ENCODE measurements around the gene SLC2A6. TPM values are rescaled to one million over a fixed set of nuclear protein-coding genes. Genes with fewer than 3 reads are reported as not detected.

Gene SLC2A6
- total RNA-seq, 1 experiment from 2014 or later, result 16.6 TPM

DNA sequence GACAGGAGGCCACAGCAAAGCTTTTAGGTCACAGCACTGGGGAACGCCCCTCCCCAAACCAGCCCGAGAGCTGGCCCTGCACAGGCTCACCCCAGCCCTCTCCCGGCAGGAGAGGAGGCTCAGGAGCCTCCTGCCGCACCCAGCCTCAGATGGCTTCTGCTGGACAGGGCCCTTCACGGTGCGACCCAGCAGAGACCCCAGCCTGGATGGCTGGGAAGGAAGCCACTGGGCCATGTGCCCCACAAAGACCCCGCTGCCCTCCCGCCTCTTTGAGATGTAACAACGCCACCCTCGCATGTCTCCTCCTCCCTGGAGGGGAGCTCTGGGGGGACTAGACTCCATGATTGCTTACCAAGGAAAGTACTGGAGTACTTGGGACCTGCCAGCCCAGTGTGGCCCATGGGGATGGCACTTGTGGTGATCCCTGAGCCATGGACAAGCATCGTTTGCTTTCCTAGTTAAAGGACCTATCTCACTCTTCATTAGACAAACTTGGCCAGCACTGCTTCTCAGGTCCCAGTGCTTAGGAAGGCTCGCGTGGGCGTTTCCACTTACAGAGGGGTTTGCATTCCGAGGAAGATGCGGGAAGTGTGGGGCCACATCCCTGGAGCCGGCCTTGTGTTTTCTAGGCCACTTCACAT, 36.8 kb upstream of the SLC2A6 start:
- DNase-seq (ENCODE audit: low read depth), result no peak

GRCh38 chr9:133515240-133515610, 36.3 kb upstream of the SLC2A6 start:
- DNase-seq (ENCODE audit: low read depth), result no peak

GRCh38 chr9:133514460-133515239, 35.8 kb upstream of the SLC2A6 start:
- DNase-seq (ENCODE audit: low read depth), result no peak

DNA sequence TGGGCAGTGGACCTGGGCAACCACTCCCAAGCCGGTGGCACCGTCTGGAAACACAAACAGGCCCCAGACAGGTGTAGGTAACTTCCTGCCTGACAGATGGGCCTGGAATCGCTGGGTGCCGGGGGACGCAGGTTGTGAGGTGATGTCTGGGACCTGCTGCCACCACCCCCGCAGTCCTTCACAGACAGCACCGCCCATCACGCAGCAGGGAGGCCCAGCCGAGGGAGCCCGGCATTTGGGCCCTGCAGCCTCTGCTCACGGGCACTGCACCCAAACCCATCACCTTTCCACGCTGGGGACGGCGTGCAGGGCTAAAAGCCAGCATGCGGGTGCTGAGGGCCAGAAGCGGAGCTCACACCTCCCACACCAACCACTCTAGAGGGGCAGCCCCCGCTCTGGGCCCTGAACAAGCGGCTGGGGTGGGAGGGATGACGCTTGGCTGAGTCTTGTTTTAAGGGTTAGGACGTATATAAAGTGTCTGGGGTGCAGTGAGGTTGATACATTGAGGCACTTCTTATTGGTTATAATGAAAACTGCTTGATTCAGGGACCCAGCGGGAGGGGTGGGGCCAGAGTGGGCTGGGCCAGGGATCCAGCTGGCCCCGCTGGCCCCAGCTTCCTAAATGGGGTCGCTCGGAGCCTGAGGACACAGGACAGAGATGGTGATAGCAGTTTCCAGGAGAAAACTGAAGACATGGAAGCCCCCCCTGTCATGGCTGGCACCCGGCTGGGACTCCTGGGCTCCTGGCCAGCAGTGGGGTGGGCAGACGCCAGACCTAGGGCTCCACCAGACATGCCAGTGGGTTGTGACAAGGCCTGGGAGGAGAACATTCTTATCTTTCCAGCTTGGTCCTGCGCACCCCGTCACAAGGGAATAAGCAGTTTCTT, 34.6 kb upstream of the SLC2A6 start:
- no peak for DNase-seq (ENCODE audit: low read depth)

- DNase-seq (ENCODE audit: low read depth), result no peak
These were observed 33.6 kb upstream of the SLC2A6 start for GRCh38 chr9:133512253-133513213.

GRCh38 chr9:133511607-133512006, 32.7 kb upstream of the SLC2A6 start:
- DNase-seq (ENCODE audit: low read depth), result no peak

DNA sequence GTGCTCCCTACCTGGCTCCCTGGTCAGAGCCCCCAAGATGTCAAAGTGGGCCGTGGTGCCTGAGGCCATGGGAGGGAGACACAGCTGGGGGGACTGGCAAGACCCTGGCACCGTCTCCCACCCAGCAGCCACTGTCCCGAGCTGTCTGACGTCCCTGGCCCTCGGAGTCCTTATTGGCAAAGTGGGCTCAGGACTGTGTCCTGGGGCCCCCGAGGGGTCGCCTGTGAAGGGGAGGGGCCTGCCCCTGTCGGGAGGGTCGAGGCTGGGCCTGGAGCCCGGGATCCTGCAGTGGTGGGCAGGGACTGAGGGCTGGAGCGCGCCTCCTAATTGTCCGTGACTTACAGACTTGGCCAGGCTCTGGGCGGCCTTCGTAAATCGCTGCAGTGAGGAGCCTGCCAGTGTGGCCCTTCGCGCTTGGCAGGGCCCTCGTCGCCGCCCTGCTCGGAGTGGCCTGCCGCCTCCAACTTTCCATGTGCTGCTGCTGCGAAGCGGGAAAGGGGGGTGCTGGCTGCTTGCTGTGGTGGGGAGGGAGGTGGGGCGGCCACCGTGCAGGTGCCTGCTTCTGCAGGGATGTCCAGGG, 32.1 kb upstream of the SLC2A6 start:
- DNase-seq (ENCODE audit: low read depth), result no peak

DNA sequence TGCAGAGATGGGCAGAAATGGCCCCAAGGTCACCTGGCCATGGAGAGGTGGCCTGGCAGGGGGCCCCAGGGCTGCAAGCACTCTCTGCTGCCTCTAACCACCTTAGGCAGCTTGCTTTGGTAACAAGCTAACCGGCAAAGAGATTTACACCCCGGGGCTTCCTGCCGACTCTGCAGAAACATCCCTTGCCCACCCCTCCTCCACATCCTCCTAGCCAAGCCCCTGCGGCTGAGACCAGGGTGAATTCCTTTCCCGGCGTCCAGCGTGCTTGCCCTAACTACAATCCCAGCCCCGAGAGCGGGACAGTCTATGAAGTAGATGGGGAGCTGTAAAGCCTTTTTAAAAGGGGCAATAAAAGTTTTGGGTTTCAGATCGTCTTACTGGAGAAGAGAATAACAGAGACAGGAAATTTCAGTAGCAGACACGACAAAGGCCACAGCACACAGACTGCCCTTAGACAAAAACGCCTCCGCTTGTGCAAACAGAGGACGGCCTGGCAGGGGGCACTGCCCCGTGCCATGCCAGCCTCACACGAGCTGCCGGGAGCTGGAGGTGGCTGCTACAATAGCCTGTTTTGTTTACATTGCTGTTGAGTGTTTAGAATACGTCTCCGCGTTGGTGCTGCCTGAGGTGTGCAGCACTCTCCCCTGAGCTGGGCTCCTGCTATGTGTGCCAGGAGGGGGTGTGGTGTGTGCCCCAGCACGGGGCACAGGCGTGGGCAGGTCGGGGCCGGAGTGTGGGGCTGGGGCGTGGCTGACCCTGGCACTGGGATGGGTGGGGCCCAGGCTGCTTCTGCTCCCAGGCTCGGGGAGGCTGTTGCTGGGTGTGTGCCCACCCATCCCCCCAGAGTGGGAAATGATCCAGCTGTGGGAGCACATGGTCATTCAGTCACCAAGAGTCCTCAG, 30.5 kb upstream of the SLC2A6 start:
- DNase-seq (ENCODE audit: low read depth), result no peak

DNA sequence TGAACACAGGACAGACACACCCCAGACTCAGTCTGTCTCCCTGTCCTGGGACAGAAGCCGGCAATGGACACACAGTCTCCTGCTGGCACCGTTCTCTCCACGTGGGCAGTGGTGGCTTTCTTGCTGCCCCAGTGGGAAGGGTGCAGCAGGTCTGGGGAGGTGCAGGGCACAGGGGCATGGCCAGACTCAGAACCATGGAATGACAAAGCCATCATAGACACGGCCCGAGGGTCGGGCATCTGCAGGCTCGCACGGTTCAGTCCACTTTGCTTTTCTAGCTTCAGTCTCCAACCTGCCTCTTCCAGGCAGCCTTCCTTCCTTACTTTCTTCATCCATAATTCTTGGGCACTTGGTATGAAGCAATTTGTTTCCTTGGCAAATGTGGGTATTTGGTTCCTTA, 29.1 kb upstream of the SLC2A6 start:
- no peak for DNase-seq (ENCODE audit: low read depth)

DNA sequence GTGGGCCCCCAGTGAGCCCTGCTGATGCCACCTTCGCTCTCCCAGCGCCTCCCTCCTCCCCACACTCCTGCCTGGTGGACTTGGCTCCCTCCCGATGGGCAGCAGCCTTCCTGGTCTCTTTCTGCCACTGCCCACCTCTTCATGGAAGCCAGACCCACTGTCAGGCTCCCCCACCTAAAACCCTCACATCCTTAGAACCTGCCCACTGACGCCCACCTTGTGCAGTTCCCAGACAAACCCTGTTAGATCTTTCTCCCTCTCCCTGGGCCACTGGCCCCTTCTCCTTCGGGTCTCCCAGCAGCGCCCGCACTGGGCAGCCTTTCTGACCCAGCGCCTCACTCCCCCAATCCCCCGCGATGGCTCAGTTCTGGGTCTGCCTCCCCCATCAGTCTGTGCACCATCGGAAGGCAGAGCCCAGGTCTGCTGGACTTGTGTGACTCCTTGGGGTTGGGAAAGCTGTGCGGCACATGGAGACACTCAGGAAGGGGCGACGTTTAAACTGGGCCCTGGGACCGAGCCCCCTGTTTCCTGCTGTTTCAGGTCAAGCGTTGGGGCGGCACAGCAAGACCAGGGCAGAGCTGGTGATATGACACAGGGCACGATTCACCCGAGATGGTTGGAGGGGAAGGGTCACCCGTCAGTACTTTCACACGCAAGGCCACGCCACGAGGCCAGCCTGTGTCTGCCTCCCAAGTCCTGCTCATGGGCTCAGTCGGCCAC, 28.5 kb upstream of the SLC2A6 start:
- no peak for DNase-seq (ENCODE audit: low read depth)

- peak; percentile 95 for DNase-seq (ENCODE audit: low read depth)
These were observed 27.7 kb upstream of the SLC2A6 start for GRCh38 chr9:133506653-133507038.

DNA sequence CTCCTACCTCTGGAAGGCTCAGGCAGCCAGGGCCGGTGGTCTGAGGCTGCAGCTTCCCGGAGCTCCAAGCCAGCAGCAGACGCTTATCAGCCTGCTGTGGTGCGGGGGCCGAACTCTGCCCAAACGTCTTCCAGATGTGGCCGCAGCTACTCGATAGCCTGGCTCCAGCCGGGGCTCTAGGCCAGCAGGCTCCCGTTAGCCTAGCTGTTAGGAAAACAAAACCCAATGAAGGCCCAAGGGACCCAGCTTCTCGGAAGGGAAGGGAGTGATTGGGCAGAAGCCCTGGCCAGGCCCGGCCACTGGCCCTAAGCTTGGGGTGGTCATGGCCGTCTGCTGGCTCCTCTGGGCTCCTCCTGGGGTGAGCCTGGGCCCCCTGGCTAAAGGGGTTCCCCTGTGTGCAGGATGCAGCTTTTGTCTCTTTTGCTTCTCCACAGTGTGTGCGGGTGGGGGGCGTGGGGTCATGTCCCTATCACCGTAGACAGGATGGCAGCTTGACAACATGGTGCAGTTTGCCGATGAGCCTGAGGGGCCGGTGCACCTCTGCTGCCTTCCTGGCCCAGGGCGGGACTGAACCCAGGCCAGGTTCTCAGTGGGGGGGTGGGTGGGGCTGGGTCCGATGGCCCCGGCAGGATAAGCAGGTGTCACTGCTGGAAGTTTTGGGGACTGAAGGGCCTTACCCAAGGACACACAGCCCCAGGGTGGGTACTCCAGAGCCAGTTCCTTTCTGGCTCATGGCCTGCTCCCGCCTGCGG, 27.2 kb upstream of the SLC2A6 start:
- DNase-seq (ENCODE audit: low read depth), result no peak

DNA sequence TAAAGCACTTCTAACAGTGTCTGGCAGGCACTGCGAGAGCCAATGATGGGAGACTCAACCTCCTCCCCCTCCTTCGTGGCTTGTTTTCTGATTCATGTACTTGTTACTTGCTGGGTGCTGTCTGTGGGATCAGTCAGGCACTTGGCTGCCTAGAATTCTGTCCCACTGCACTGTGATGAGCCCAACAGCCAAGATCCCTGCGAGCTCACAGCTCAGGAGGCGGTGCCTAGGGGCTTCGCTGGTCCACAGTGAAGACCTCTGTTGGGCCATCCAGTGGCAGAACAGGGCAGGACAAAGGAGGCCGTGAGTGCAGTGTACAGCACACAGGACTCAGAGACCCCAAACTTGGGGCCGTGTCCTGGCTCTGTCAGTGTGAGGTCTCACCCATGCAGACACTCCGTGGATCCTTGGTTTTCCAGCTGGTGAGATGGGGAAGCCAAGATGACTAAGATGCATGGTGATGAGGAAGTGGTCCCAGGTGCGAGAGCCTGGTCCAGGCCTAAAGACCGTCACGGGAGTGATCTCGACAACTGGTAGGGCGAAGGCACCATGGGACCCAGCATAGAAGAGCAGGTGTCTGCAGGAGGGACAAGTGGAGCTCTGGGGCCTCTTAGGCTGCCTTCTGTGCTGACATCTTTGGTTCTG, 26.4 kb upstream of the SLC2A6 start:
- peak; percentile 35 for DNase-seq (ENCODE audit: low read depth)

- DNase-seq (ENCODE audit: low read depth), result no peak
These were observed 23.2 kb upstream of the SLC2A6 start for GRCh38 chr9:133502112-133502511.

- no peak for DNase-seq (ENCODE audit: low read depth)
These were observed 21.0 kb upstream of the SLC2A6 start for GRCh38 chr9:133499892-133500270.

DNA sequence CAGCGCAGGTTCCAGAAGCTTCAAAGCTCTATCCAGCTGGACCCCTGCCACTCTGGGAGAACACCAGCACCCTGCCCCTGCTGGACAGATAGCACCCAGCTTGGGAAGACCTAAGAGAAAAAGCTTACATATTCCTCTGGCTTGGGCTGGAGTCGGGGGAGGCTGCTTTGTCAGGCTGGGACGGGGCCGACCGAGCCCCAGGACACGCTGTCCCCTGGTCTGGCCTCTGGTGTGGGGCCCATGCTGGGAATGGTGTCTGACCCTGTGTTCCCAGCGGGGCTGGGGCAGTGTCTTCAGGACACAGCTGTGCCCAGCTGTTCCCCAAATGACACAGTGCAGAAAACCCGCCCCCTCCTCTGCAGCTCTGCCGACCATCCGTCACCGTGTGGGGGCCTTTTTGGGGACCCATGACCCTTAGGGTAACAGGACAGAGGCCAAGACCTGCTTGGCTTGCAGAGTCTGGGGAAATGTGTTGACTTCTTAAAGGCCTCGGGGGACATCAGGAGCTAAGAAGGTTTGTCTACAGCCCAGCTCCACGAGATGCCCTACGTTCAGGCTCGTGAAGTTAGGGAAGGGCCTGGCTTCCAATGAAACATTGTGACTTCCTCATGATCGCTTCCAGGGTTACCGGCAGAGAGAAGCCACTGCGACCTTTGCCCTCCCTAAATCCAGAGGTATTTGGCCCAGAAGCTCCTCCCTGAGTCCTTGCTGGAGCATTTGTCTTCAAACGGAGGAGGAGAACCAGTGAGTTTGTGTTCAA, 20.4 kb upstream of the SLC2A6 start:
- DNase-seq (ENCODE audit: low read depth), result no peak
